CD4-positive, CD25-positive, alpha-beta regulatory T cell (primary cell): ENCODE measurements around the gene SLPI. TPM values are rescaled to one million over a fixed set of nuclear protein-coding genes. Genes with fewer than 3 reads are reported as not detected.

ENCODE experiments used
- ATAC-seq, 2 donors: fragments of 150-1000 bp; cut with Tn5 transposase; one replicate each; pipeline ENCODE4 v1.10.0; 2021; ENCODE audit warnings: low read depth in 2 of 2, moderate number of reproducible peaks in 2 of 2, moderate library complexity in 1 of 2
- DNase-seq, 3 donors: peaks; one replicate each; pipeline versions ENCODE4 v3.0.0 to v3.0.0-alpha.2; 2012 to 2022; ENCODE audit warnings: mixed read lengths in 1 of 3
- H3K27ac ChIP-seq: one replicate; pipeline ENCODE4 v1.7.0; 2013; ENCODE audit warnings: mild to moderate bottlenecking, low read length; ENCODE audit not compliant: insufficient read depth, poor library complexity, severe bottlenecking
- H3K27me3 ChIP-seq: one replicate; pipeline ENCODE4 v1.7.0; 2013; ENCODE audit warnings: low read length; ENCODE audit not compliant: control insufficient read depth, insufficient read depth
- H3K36me3 ChIP-seq: one replicate; pipeline ENCODE4 v1.7.0; 2013; ENCODE audit warnings: mild to moderate bottlenecking, low read length, moderate library complexity; ENCODE audit not compliant: control insufficient read depth, insufficient read depth
- H3K4me1 ChIP-seq: 2 replicates; pipeline ENCODE4 v1.7.0; 2013; ENCODE audit warnings: mild to moderate bottlenecking, low read length; ENCODE audit not compliant: insufficient read depth, control insufficient read depth, poor library complexity, severe bottlenecking
- H3K4me3 ChIP-seq: one replicate; pipeline ENCODE4 v1.7.0; 2013; ENCODE audit warnings: low read depth, mild to moderate bottlenecking, low read length, moderate library complexity
- H3K9me3 ChIP-seq, 2 experiments: 1 replicate in 1 of 2; 2 replicates in 1 of 2; pipeline ENCODE4 v1.7.0; 2013; ENCODE audit warnings: low read length in 2 of 2, mild to moderate bottlenecking in 1 of 2, moderate library complexity in 1 of 2; ENCODE audit not compliant: control insufficient read depth in 2 of 2
- H3K27ac Mint-ChIP-seq, 3 donors: one replicate each; pipeline ENCODE4 v1.8.0; 2020 to 2022; ENCODE audit warnings: mild to moderate bottlenecking in 3 of 3, mixed read lengths in 3 of 3, moderate library complexity in 2 of 3
- H3K27me3 Mint-ChIP-seq: one replicate; pipeline ENCODE4 v1.8.0; 2022; ENCODE audit warnings: mild to moderate bottlenecking, mixed read lengths
- H3K36me3 Mint-ChIP-seq: one replicate; pipeline ENCODE4 v1.8.0; 2020; ENCODE audit warnings: mixed read lengths
- H3K4me1 Mint-ChIP-seq, 4 donors: one replicate each; pipeline ENCODE4 v1.8.0; 2020 to 2022; ENCODE audit warnings: mixed read lengths in 4 of 4, mild to moderate bottlenecking in 1 of 4
- H3K4me3 Mint-ChIP-seq, 4 donors: one replicate each; pipeline ENCODE4 v1.8.0; 2020 to 2022; ENCODE audit warnings: mild to moderate bottlenecking in 4 of 4, mixed read lengths in 4 of 4, moderate library complexity in 3 of 4
- H3K9me3 Mint-ChIP-seq, 7 donors: one replicate each; pipeline ENCODE4 v1.8.0; 2020 to 2022; ENCODE audit warnings: mixed read lengths in 7 of 7, mild to moderate bottlenecking in 3 of 7, moderate library complexity in 2 of 7
- polyA plus RNA-seq, 4 donors: library from polyadenylated mRNA; unstranded; fragments of 300-500 nt; fragmentation: Illumina TruSeq; gene quantifications; one replicate each; pipeline ENCODE4 v1.2.3, GENCODE V29; 2021
- total RNA-seq: library from RNA; stranded (reverse); gene quantifications from one replicate; pipeline ENCODE4 v1.2.3, GENCODE V29; 2022

The SLPI gene
- total and polyA plus RNA-seq, 5 donors from 2014 or later = not detected

DNA sequence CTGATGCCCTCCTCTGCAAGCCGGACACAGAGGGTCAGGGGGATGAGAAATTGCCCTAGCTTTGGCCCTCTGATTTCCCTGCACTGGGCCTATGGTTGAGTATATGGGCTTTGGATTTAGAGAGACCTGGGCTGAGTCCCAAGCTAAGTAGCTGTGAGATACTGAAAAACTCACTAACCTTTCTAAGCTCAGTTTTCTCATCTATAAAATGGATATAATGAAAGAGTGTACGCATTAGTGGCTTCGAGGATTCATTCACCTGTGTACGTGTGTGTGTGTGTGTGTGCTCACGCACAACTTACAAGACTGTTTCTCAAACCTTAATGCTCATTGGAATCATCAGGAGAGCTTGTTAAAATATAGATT lies 39.6 kb upstream of the SLPI start:
- H3K4me3 Mint-ChIP-seq = peak overlapping the region; percentile 2 to 87 (median 71)
- no peak overlapping the region for H3K27ac ChIP-seq
- no peaks in the 10 kb centered on the region for H3K36me3 Mint-ChIP-seq

DNA sequence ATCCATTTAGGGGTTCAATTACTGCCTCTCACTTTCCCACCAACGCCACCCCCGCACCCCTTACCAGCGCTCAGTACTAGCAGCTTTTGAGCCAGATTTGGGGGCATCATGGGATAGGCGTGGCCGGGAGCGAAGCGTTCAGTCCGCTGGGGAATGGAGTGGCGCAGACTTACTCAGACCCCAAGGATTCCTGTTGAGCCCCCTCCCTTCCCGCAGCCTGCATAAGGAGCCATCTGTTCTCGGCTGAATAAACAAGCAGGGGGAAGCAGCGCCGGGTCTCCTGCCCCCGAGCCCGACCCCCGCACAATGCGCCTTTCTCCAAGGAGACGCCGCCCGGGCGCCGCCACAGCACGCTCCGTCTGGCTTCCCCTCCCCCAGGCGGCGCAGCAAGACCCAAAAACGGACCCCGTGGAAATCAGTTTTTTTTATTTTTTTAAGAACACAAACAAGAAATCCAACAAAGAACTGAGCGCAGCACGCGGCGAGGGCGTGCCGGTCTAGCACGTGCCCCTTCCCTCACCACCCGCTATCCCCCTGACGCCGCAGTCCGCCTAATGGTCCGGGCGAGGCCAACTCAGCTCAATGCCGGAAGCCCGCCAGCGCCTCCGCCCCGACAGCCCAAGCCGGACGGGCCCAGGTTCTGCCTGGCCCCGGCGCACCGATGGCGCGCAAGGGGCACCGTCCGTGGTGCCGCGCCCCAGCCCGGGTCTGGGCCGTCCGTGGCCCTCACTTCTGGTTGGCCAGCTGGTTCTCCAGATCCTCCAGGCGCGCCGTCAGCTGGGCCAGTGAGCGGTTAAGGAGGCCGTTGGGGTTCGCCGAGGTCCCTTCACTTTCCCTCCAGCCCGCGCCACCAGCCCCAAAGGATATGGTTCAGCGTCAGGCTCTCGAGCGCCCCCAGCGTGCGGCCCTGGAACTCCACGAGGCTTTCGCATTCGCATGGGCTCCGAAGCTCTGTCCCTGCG lies 39.0 kb upstream of the SLPI start:
- peaks cover 11% of the 10 kb centered on the region for H3K27me3 ChIP-seq
- ATAC-seq (peak; percentile 85 to 86), DNase-seq (peak; percentile 59 to 80 (median 68))
- no peak overlapping the region for H3K27ac Mint-ChIP-seq
- H3K9me3 ChIP-seq = no peaks in the 10 kb centered on the region
- no peak overlapping the region for H3K4me3 ChIP-seq
- peaks cover 0 to 2% (median 0%) of the 10 kb centered on the region in 7 donors for H3K9me3 Mint-ChIP-seq
- no peaks in the 10 kb centered on the region for H3K36me3 Mint-ChIP-seq
- H3K27me3 Mint-ChIP-seq = peaks cover 31% of the 10 kb centered on the region
- H3K4me3 Mint-ChIP-seq = peak overlapping the region; percentile 2 to 87 (median 66)
- H3K27ac ChIP-seq = no peak overlapping the region
- H3K4me1 Mint-ChIP-seq = peaks cover 0 to 18% (median 1%) of the 10 kb centered on the region in 4 donors
- no peaks in the 10 kb centered on the region for H3K36me3 ChIP-seq
- peaks cover 15% of the 10 kb centered on the region for H3K4me1 ChIP-seq

More for the DNA sequence above, 39.6 kb upstream of the SLPI start:
- H3K4me1 Mint-ChIP-seq = peaks cover 0 to 18% (median 1%) of the 10 kb centered on the region in 4 donors
- ATAC-seq = no peak
- H3K4me1 ChIP-seq = peaks cover 15% of the 10 kb centered on the region
- no peak overlapping the region for H3K27ac Mint-ChIP-seq
- H3K27me3 Mint-ChIP-seq = peaks cover 31% of the 10 kb centered on the region
- DNase-seq = no peak
- H3K9me3 ChIP-seq = no peaks in the 10 kb centered on the region
- peaks cover 11% of the 10 kb centered on the region for H3K27me3 ChIP-seq
- no peaks in the 10 kb centered on the region for H3K36me3 ChIP-seq
- peak overlapping the region; percentile 37 for H3K4me3 ChIP-seq
- H3K9me3 Mint-ChIP-seq = peaks cover 0 to 3% (median 0%) of the 10 kb centered on the region in 7 donors

DNA sequence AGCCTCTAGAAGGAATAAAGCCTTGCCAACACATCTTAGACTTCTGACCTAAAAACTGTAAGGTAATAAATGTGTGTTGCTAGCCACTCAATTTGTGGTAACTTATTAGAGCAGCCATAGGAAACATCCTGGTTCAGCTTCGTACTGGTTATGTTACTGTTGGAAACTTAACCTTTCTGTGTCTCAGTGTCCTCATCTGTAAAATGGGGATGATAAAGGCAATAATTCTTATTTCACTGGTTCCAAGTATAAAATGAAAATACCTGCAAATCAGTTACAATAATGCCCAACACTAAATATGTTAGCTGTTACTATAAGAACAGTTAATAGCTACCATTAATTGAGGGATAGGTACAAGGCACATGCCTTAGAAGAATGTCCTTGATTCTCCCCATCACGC lies 38.0 kb upstream of the SLPI start:
- H3K36me3 ChIP-seq = no peaks in the 10 kb centered on the region
- ATAC-seq (no peak), DNase-seq (no peak)
- Mint-ChIP-seq H3K36me3 (no peaks in the 10 kb centered on the region), H3K27me3 (peaks cover 29% of the 10 kb centered on the region), H3K9me3 (peaks cover 0 to 2% (median 0%) of the 10 kb centered on the region in 7 donors), H3K4me3 (peak overlapping the region in 3 of 4 donors; percentile 55 to 87 (median 74)), H3K27ac (no peak overlapping the region), H3K4me1 (peaks cover 0 to 18% (median 1%) of the 10 kb centered on the region in 4 donors)
- no peak overlapping the region for H3K4me3 ChIP-seq
- H3K4me1 ChIP-seq = peaks cover 15% of the 10 kb centered on the region
- peaks cover 11% of the 10 kb centered on the region for H3K27me3 ChIP-seq
- no peak overlapping the region for H3K27ac ChIP-seq
- no peaks in the 10 kb centered on the region for H3K9me3 ChIP-seq

DNA sequence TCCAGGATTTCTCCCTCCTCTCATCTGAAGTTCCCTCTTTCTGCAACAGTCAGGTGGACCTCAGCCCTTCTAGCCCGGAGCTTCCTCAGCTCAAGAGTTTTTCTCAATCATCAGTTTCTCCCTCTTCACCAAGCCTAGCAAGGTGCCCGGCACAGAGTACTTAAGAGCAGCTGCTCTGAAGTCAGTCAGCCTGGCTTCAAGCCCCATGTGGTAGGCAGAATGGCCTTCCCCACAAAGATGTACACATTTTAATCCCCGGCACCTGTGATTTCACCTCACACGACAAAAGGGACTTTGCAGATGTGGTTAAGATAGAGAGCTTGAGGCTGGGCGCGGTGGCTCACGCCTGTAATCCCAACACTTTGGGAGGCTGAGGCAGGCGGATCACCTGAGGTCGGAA lies 37.2 kb upstream of the SLPI start:
- no peak for ATAC-seq
- no peak overlapping the region for H3K4me3 Mint-ChIP-seq
- peaks cover 34% of the 10 kb centered on the region for H3K27me3 Mint-ChIP-seq
- H3K27me3 ChIP-seq = peaks cover 11% of the 10 kb centered on the region
- H3K9me3 ChIP-seq = no peaks in the 10 kb centered on the region
- H3K36me3 ChIP-seq = no peaks in the 10 kb centered on the region
- peaks cover 0 to 18% (median 1%) of the 10 kb centered on the region in 4 donors for H3K4me1 Mint-ChIP-seq
- H3K36me3 Mint-ChIP-seq = no peaks in the 10 kb centered on the region
- H3K4me1 ChIP-seq = peaks cover 15% of the 10 kb centered on the region
- H3K27ac ChIP-seq = no peak overlapping the region
- peaks cover 0 to 2% (median 0%) of the 10 kb centered on the region in 7 donors for H3K9me3 Mint-ChIP-seq
- no peak overlapping the region for H3K4me3 ChIP-seq
- DNase-seq = no peak
- no peak overlapping the region for H3K27ac Mint-ChIP-seq

DNA sequence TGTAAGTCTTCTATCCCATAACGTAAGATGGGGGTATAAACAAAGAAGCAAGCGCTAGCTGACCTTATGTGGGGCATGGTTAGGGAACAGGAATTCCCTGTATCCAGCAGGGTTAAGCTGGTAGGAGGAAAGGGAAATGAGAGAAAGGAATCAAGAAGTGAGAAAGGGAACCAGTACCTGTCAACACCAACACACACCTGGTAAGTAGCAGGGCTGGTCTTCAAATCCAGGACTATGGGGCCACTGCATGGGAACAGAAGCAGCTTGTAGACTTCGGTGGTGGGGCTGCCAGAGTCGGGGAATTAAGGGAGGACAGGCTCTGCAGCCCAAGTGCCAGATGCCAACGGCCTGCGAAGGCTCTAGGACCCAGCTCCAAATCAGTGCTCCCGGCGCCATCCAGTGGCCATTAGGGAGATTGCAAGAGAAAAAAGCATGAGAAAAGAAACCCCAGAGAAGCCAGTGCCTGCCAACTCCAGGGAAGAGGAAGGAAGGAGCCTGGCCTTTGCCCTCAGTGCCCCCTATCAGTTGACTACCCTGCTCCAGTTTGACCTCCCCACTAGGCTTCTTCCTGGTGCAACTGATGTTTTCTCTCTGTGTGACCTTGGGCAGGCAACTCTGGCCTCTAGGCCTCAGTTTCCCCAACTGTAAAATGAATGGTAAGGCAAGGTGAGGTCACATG lies 36.5 kb upstream of the SLPI start:
- peaks cover 0 to 2% (median 0%) of the 10 kb centered on the region in 7 donors for H3K9me3 Mint-ChIP-seq
- DNase-seq (peak; percentile 25 to 67 (median 51)), ATAC-seq (peak in 1 of 2 donors; percentile 37)
- Histone ChIP-seq H3K9me3 (no peaks in the 10 kb centered on the region), H3K27me3 (peaks cover 11% of the 10 kb centered on the region), H3K4me3 (no peak overlapping the region), H3K27ac (no peak overlapping the region), H3K4me1 (peaks cover 15% of the 10 kb centered on the region), H3K36me3 (no peaks in the 10 kb centered on the region)
- H3K36me3 Mint-ChIP-seq = no peaks in the 10 kb centered on the region
- H3K4me1 Mint-ChIP-seq = peaks cover 0 to 18% (median 1%) of the 10 kb centered on the region in 4 donors
- peak overlapping the region in 1 of 3 donors; percentile 16 for H3K27ac Mint-ChIP-seq
- peaks cover 34% of the 10 kb centered on the region for H3K27me3 Mint-ChIP-seq
- H3K4me3 Mint-ChIP-seq = no peak overlapping the region

DNA sequence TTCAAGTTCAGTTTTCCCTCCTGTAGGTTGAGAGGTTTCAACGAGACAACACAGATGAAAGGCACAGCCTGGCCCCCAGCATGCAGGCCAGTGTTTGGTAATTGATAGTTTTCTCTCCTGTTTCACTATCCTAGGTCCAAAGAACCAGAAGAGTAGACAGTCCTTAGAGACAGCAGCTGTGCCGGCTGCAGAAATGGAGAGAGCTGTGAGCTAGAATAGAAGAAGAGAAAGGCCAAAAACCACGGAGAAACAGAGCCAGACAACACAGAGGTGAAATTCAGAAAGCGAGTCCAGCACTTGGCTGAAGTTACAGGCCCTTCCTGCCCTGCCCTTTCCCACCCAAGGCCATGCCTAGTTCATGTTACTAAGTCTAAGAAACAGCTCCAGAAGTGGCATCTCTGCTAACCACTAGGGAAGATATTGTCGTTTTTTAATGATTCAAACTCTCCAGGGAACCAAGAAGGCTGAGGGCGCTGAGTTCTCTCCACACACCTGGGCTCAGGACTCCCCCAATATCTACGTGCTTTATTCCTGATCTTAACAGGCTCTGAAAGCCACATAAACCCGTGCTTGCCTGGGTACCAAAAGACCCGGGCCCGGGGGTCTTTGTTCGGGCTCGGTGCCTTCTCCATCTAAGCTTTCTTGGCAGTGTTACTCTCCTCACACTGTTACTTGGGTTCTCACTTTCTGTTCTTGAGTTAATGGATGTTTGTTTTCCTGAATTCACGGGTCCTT lies 35.7 kb upstream of the SLPI start:
- H3K27ac ChIP-seq = no peak overlapping the region
- ATAC-seq (no peak), DNase-seq (no peak)
- H3K4me1 ChIP-seq = peaks cover 15% of the 10 kb centered on the region
- no peaks in the 10 kb centered on the region for H3K9me3 ChIP-seq
- H3K36me3 ChIP-seq = no peaks in the 10 kb centered on the region
- H3K4me1 Mint-ChIP-seq = peaks cover 0 to 18% (median 1%) of the 10 kb centered on the region in 4 donors
- H3K27ac Mint-ChIP-seq = no peak overlapping the region
- no peaks in the 10 kb centered on the region for H3K36me3 Mint-ChIP-seq
- H3K4me3 ChIP-seq = no peak overlapping the region
- H3K27me3 Mint-ChIP-seq = peaks cover 34% of the 10 kb centered on the region
- no peak overlapping the region for H3K4me3 Mint-ChIP-seq
- H3K27me3 ChIP-seq = peaks cover 11% of the 10 kb centered on the region
- peaks cover 0 to 2% (median 0%) of the 10 kb centered on the region in 7 donors for H3K9me3 Mint-ChIP-seq

DNA sequence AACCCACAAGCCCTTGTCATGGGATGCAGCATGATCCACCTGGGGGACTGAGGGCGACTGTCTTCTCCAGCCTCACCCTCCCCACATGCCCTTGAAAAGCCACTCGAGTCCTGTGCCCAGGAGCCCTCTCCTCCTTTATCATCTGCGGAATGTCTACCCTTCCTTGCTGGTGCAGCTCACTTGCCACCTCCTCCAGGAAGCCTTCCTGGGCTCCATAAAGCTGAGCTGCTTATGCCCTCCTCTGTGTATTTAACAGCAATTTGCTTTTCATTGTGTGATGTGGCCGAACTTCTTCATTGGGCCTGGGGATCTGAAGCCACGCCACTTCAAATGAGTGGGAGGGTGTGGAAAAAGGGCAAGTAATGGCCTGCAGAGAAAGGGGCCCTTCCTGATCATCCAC lies 34.5 kb upstream of the SLPI start:
- Mint-ChIP-seq H3K27ac (no peak overlapping the region), H3K9me3 (peaks cover 0 to 2% (median 0%) of the 10 kb centered on the region in 7 donors), H3K4me3 (no peak overlapping the region), H3K27me3 (peaks cover 29% of the 10 kb centered on the region), H3K4me1 (peaks cover 0 to 15% (median under 1%) of the 10 kb centered on the region in 4 donors), H3K36me3 (no peaks in the 10 kb centered on the region)
- Histone ChIP-seq H3K9me3 (no peaks in the 10 kb centered on the region), H3K4me3 (no peak overlapping the region), H3K27me3 (peaks cover 7% of the 10 kb centered on the region), H3K27ac (no peak overlapping the region), H3K4me1 (peaks cover 12% of the 10 kb centered on the region), H3K36me3 (no peaks in the 10 kb centered on the region)
- DNase-seq (no peak), ATAC-seq (no peak)
